Neural progenitor cell (in vitro differentiated cells): Measurements from ENCODE around the gene ACO2. TPM values are rescaled to one million over a fixed set of nuclear protein-coding genes. Genes with fewer than 3 reads are reported as not detected.
A peak's percentile ranks its signal among the peaks of the same experiment; 100 is the strongest.

Source experiments
- DNase-seq: peaks from one replicate; pipeline ENCODE4 v3.0.0-alpha.2; 2016; ENCODE audit warnings: low spot score
- H2AFZ ChIP-seq: fragments of 200-600 bp; sonication (generic); replicated peaks from 2 replicates; pipeline ENCODE4 v1.6.1; 2016; ENCODE audit warnings: antibody characterized with exemption
- H3F3A ChIP-seq: fragments of 200-600 bp; sonication (generic); 2 replicates; pipeline ENCODE4 v1.6.1; 2016; ENCODE audit warnings: antibody characterized with exemption, low read depth
- H3K27ac ChIP-seq: fragments of 200-600 bp; sonication (generic); 2 replicates; pipeline ENCODE4 v1.5.1; 2016; ENCODE audit warnings: mild to moderate bottlenecking
- H3K27me3 ChIP-seq: fragments of 200-600 bp; sonication (generic); 2 replicates; pipeline ENCODE4 v1.6.1; 2016; ENCODE audit warnings: mild to moderate bottlenecking, moderate library complexity
- H3K36me3 ChIP-seq: fragments of 200-600 bp; sonication (generic); 2 replicates; pipeline ENCODE4 v1.5.1; 2016
- H3K4me1 ChIP-seq: fragments of 200-600 bp; sonication (generic); 2 replicates; pipeline ENCODE4 v1.6.1; 2016; ENCODE audit warnings: mixed run types
- H3K4me2 ChIP-seq: fragments of 200-600 bp; sonication (generic); 2 replicates; pipeline ENCODE4 v1.6.1; 2016
- H3K4me3 ChIP-seq: fragments of 200-600 bp; sonication (generic); 2 replicates; pipeline ENCODE4 v1.5.1; 2016
- H3K79me2 ChIP-seq: fragments of 200-600 bp; sonication (generic); 2 replicates; pipeline ENCODE4 v1.6.1; 2016; ENCODE audit warnings: low read depth
- H3K9ac ChIP-seq: fragments of 200-600 bp; sonication (generic); 2 replicates; pipeline ENCODE4 v1.6.1; 2016
- H3K9me3 ChIP-seq: fragments of 200-600 bp; sonication (generic); 2 replicates; pipeline ENCODE4 v1.5.1; 2016; ENCODE audit warnings: low read depth
- H4K20me1 ChIP-seq: fragments of 200-600 bp; sonication (generic); 2 replicates; pipeline ENCODE4 v1.6.1; 2016; ENCODE audit warnings: low read depth
- H3K27ac Mint-ChIP-seq: 3 replicates; pipeline ENCODE4 v1.8.0; 2021; ENCODE audit warnings: mixed read lengths
- H3K27me3 Mint-ChIP-seq: 2 replicates; pipeline ENCODE4 v1.8.0; 2022; ENCODE audit warnings: low read depth, mild to moderate bottlenecking, inconsistent platforms, moderate library complexity, mixed read lengths; ENCODE audit not compliant: insufficient read depth
- H3K36me3 Mint-ChIP-seq: 3 replicates; pipeline ENCODE4 v1.8.0; 2021; ENCODE audit warnings: mixed read lengths
- H3K4me1 Mint-ChIP-seq: 3 replicates; pipeline ENCODE4 v1.8.0; 2021; ENCODE audit warnings: mixed read lengths
- H3K4me3 Mint-ChIP-seq: 3 replicates; pipeline ENCODE4 v1.8.0; 2021; ENCODE audit warnings: mild to moderate bottlenecking, moderate library complexity, mixed read lengths
- H3K9me3 Mint-ChIP-seq: 3 replicates; pipeline ENCODE4 v1.8.0; 2020; ENCODE audit warnings: mixed read lengths
- EZH2 ChIP-seq: fragments of 200-600 bp; sonication (generic); IDR thresholded peaks from 2 replicates; pipeline ENCODE4 v1.6.1; 2017; ENCODE audit warnings: antibody characterized with exemption, mild to moderate bottlenecking, moderate library complexity
- EZH2phosphoT487 ChIP-seq: fragments of 200-600 bp; sonication (generic); IDR thresholded peaks from 2 replicates; pipeline ENCODE4 v1.6.1; 2017; ENCODE audit warnings: antibody characterized with exemption
- total RNA-seq: library from RNA; depleted of rRNA; stranded (reverse); fragments of >200 nt; gene quantifications from 2 replicates; pipeline ENCODE4 v1.2.3, GENCODE V29; 2015; ENCODE audit warnings: low replicate concordance
- TF ChIP-seq, protein P1 (sequence below): fragments of 200-600 bp; sonication (generic); IDR thresholded peaks from 2 replicates; pipeline ENCODE4 v1.5.1; 2017; ENCODE audit warnings: antibody characterized with exemption, mild to moderate bottlenecking

The ACO2 gene
- total RNA-seq, 1 donor from 2014 or later: 36.6 TPM

DNA sequence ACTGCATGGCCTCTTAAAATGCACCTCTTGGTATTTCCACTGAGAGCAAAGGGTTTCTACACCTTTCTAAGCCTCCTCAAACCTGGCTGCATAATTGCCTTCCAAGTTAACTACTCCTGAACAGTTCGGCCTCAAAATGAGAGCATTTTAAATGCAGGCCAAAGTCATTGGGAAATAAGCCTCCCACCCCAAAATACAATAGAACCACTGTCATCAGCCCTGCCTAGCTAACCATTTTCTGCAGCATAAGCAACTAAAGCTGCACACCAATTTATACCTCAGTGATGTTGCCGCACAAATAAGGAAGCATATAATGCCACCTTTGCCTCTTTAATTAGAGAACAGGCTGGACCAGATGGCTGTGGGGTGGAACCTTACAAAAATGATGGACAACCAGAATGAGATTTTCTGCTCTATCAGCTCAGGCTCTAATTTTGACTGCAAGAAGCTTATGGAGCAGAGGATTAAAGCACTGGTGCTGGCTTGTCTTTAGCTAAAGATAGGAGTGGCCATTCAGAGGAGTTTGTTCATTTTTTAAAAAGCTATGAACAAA lies 26.6 kb upstream of the ACO2 start:
- Histone ChIP-seq H3K27me3 (no peaks in the 10 kb centered on the region), H3K79me2 (peaks cover 96% of the 10 kb centered on the region), H3K36me3 (no peaks in the 10 kb centered on the region), H4K20me1 (peaks cover 84% of the 10 kb centered on the region), H3K27ac (no peak overlapping the region), H3K4me2 (no peak overlapping the region), H3K9ac (no peak overlapping the region), H3K9me3 (no peaks in the 10 kb centered on the region), H3F3A (peaks cover 48% of the 10 kb centered on the region), H3K4me1 (peaks cover 3% of the 10 kb centered on the region), H2AFZ (no peak overlapping the region), H3K4me3 (no peak overlapping the region)
- peaks cover 17% of the 10 kb centered on the region for H3K4me1 Mint-ChIP-seq
- H3K27ac Mint-ChIP-seq: no peak overlapping the region
- peaks cover 10% of the 10 kb centered on the region for H3K27me3 Mint-ChIP-seq
- H3K9me3 Mint-ChIP-seq: no peaks in the 10 kb centered on the region
- TF ChIP-seq, protein P1, sequence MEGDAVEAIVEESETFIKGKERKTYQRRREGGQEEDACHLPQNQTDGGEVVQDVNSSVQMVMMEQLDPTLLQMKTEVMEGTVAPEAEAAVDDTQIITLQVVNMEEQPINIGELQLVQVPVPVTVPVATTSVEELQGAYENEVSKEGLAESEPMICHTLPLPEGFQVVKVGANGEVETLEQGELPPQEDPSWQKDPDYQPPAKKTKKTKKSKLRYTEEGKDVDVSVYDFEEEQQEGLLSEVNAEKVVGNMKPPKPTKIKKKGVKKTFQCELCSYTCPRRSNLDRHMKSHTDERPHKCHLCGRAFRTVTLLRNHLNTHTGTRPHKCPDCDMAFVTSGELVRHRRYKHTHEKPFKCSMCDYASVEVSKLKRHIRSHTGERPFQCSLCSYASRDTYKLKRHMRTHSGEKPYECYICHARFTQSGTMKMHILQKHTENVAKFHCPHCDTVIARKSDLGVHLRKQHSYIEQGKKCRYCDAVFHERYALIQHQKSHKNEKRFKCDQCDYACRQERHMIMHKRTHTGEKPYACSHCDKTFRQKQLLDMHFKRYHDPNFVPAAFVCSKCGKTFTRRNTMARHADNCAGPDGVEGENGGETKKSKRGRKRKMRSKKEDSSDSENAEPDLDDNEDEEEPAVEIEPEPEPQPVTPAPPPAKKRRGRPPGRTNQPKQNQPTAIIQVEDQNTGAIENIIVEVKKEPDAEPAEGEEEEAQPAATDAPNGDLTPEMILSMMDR: no peak
- TF ChIP-seq EZH2: no peak
- H3K36me3 Mint-ChIP-seq: peaks cover 10% of the 10 kb centered on the region
- DNase-seq: no peak
- H3K4me3 Mint-ChIP-seq: peak overlapping the region; percentile 71

DNA sequence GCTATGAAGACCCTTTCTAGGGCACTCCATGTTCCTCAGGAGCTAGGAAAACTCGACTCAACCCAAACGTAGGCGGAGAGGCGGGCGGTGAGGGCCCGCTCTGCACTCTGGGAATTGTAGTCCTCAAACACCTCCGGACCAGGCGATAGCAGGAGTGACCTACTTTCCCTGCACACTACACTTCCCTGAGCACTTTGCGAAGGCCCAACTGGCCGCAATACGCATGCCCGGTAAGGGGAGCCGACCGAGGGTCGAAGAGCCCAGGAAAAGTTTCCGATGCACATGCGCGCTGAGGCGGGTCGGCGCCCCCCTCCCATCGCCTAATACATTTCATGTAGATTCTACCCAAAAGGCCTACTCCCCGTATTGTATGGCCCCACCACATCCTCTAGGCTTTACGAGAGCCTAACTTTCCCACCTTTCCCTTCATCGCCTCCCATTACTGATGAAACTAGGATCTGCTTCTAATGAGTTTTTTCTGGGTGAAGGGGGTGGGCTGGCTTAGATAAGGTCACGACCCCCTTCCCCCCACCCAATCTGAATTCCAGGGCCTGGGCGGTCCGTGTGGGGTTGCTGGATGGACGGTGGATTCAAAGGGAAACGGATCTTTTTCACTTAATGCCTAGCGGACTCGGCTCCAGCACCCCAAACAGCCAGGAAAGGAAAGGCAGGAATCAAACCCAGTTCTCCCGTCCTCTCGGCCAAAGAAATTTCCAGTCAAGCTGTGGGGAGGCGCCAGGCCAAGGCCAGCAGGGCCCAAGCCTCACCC lies 24.4 kb upstream of the ACO2 start:
- H3K27ac Mint-ChIP-seq: peak overlapping the region; percentile 97
- Histone ChIP-seq H3K9me3 (no peaks in the 10 kb centered on the region), H3K4me2 (peak overlapping the region; percentile 94), H3F3A (peaks cover 50% of the 10 kb centered on the region), H3K27me3 (no peaks in the 10 kb centered on the region), H3K36me3 (no peaks in the 10 kb centered on the region), H3K9ac (peak overlapping the region; percentile 91), H3K27ac (peak overlapping the region; percentile 82), H3K79me2 (peaks cover 91% of the 10 kb centered on the region), H3K4me1 (peaks cover 3% of the 10 kb centered on the region), H2AFZ (no peak overlapping the region), H3K4me3 (peak overlapping the region; percentile 96), H4K20me1 (peaks cover 62% of the 10 kb centered on the region)
- peaks cover 28% of the 10 kb centered on the region for H3K4me1 Mint-ChIP-seq
- peaks cover 10% of the 10 kb centered on the region for H3K36me3 Mint-ChIP-seq
- H3K27me3 Mint-ChIP-seq: peaks cover 12% of the 10 kb centered on the region
- H3K4me3 Mint-ChIP-seq: peak overlapping the region; percentile 100
- no peak for TF ChIP-seq EZH2phosphoT487
- TF ChIP-seq, protein P1: no peak
- TF ChIP-seq EZH2: no peak
- no peaks in the 10 kb centered on the region for H3K9me3 Mint-ChIP-seq
- peak; percentile 99 for DNase-seq

DNA sequence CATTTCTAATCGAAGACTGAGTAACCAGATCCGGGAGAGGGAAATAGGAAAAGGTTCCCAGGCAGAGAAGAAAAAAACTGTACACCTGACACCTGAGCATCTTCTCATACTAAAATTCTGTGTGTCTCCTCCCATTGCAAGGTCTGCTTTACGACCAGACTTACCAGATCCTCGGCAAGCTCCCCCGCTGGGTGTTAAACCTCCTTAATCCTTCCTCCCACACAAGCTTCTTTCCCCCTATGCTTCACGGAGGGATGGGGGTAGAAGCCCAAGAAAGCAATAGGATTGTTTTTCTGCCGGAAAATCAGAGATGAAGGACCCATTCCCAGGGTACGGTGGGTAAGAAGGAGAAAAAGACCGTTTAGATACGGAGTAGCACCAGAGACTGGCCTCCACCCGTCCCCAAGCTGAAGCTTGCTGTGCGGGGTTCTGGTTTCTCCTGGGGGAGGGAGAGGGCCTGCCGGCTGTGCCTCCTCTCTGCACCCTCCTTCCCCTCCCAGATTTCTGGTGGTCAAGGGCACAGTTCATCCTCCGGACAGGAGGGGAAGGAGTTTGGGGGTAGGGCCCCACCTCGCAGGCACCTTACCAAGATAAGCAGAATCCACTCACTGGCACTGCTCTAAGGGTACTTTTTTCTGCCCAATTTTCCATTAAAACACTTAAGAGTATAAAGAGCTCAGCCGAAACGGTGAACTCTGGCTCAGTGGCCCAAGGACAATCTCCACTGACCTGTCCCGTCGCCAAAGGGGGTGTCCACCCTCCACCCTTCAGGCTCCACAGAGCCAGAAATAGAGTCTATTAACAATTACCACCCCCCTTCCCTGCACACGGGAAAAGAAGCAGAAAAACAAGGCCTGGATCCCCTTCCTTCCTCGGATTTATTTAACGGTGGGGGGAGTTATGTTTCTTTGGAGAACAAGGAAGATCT lies 23.5 kb upstream of the ACO2 start:
- H3K27ac Mint-ChIP-seq: peak overlapping the region; percentile 97

More for the DNA sequence above, 23.5 kb upstream of the ACO2 start:
- Histone ChIP-seq H3K79me2 (peaks cover 83% of the 10 kb centered on the region), H3F3A (peaks cover 48% of the 10 kb centered on the region), H3K27ac (peak overlapping the region; percentile 82), H3K4me2 (peak overlapping the region; percentile 81), H2AFZ (no peak overlapping the region), H3K4me3 (peak overlapping the region; percentile 96), H3K36me3 (no peaks in the 10 kb centered on the region), H3K4me1 (peaks cover 3% of the 10 kb centered on the region), H3K27me3 (no peaks in the 10 kb centered on the region), H3K9me3 (no peaks in the 10 kb centered on the region), H3K9ac (peak overlapping the region; percentile 91), H4K20me1 (peaks cover 53% of the 10 kb centered on the region)
- Mint-ChIP-seq H3K9me3 (no peaks in the 10 kb centered on the region), H3K36me3 (peaks cover 10% of the 10 kb centered on the region), H3K4me3 (peak overlapping the region; percentile 100), H3K27me3 (peaks cover 12% of the 10 kb centered on the region), H3K4me1 (peaks cover 28% of the 10 kb centered on the region)
- peak; percentile 92 for DNase-seq
- TF ChIP-seq, protein P1: no peak
- TF ChIP-seq EZH2phosphoT487: no peak
- TF ChIP-seq EZH2: no peak
